Neuronal stem cell (in vitro differentiated cells): ENCODE data around the gene POTEM. TPM values are rescaled to one million over a fixed set of nuclear protein-coding genes. Genes with fewer than 3 reads are reported as not detected.
"Not testable (repeated sequence)": the region's sequence is repeated elsewhere in the genome, so short reads cannot be mapped to it uniquely, and the experiment has no call there.

ENCODE experiments used
- DNase-seq: peaks from one replicate; pipeline ENCODE4 v3.0.0-alpha.2; 2013; ENCODE audit warnings: low spot score
- H2AFZ ChIP-seq: one replicate; pipeline ENCODE4 v1.6.1; 2013; ENCODE audit warnings: mild to moderate bottlenecking, low read length, inconsistent platforms
- H2AK5ac ChIP-seq: 2 replicates; pipeline ENCODE4 v1.6.1; 2013; ENCODE audit warnings: low read depth, mild to moderate bottlenecking, inconsistent platforms, low read length, moderate library complexity, mixed read lengths
- H2BK120ac ChIP-seq: 2 replicates; pipeline ENCODE4 v1.6.1; 2013; ENCODE audit warnings: low read depth, mild to moderate bottlenecking, inconsistent platforms, low read length, moderate library complexity, mixed read lengths
- H2BK12ac ChIP-seq: one replicate; pipeline ENCODE4 v1.6.1; 2013; ENCODE audit warnings: low read length, inconsistent platforms
- H2BK15ac ChIP-seq: 2 replicates; pipeline ENCODE4 v1.6.1; 2013; ENCODE audit warnings: mild to moderate bottlenecking, low read length, inconsistent platforms, mixed read lengths
- H2BK5ac ChIP-seq: one replicate; pipeline ENCODE4 v1.6.1; 2013; ENCODE audit warnings: inconsistent platforms, mild to moderate bottlenecking, low read length, moderate library complexity
- H3K14ac ChIP-seq: one replicate; pipeline ENCODE4 v1.6.1; 2013; ENCODE audit warnings: low read length, inconsistent platforms
- H3K18ac ChIP-seq: 2 replicates; pipeline ENCODE4 v1.6.1; 2013; ENCODE audit warnings: low read length, inconsistent platforms
- H3K23ac ChIP-seq: 2 replicates; pipeline ENCODE4 v1.6.1; 2013; ENCODE audit warnings: low read depth, mild to moderate bottlenecking, mixed read lengths, low read length, inconsistent platforms; ENCODE audit not compliant: poor library complexity
- H3K27ac ChIP-seq: replicated peaks from 3 replicates; pipeline ENCODE4 v1.5.1; 2013; ENCODE audit warnings: low read length, inconsistent platforms
- H3K27me3 ChIP-seq, 3 experiments: 2 replicates each; pipeline ENCODE4 v1.6.1; 2013; ENCODE audit warnings: low read length in 3 of 3, mild to moderate bottlenecking in 2 of 3, inconsistent platforms in 1 of 3, low read depth in 1 of 3, mixed read lengths in 1 of 3, moderate library complexity in 1 of 3; ENCODE audit not compliant: control insufficient read depth in 3 of 3, insufficient read depth in 3 of 3
- H3K36me3 ChIP-seq, 2 donors: replicated peaks in 1 of 2; 2 replicates each; pipeline ENCODE4 v1.6.1; 2013; ENCODE audit warnings: low read length in 2 of 2; ENCODE audit not compliant: control insufficient read depth in 2 of 2, insufficient read depth in 2 of 2
- H3K4ac ChIP-seq: 2 replicates; pipeline ENCODE4 v1.6.1; 2013; ENCODE audit warnings: inconsistent platforms, mild to moderate bottlenecking, low read length, moderate library complexity
- H3K4me1 ChIP-seq, 2 donors: 1 replicate in 1 of 2; 2 replicates in 1 of 2; pipeline ENCODE4 v1.6.1; 2013; ENCODE audit warnings: low read length in 2 of 2, low read depth in 1 of 2; ENCODE audit not compliant: control insufficient read depth in 2 of 2, insufficient read depth in 1 of 2
- H3K4me2 ChIP-seq: one replicate; pipeline ENCODE4 v1.6.1; 2013; ENCODE audit warnings: mild to moderate bottlenecking, low read length, inconsistent platforms; ENCODE audit not compliant: insufficient read depth, poor library complexity, severe bottlenecking
- H3K4me3 ChIP-seq, 2 donors: 2 replicates each; pipeline ENCODE4 v1.5.1; 2013; ENCODE audit warnings: low read length in 2 of 2, mild to moderate bottlenecking in 2 of 2, inconsistent platforms in 1 of 2, moderate library complexity in 1 of 2
- H3K79me1 ChIP-seq: one replicate; pipeline ENCODE4 v1.6.1; 2013; ENCODE audit warnings: low read depth, mild to moderate bottlenecking, inconsistent platforms, low read length, moderate library complexity
- H3K9ac ChIP-seq: one replicate; pipeline ENCODE4 v1.6.1; 2013; ENCODE audit warnings: mild to moderate bottlenecking, low read depth, low read length, inconsistent platforms; ENCODE audit not compliant: poor library complexity
- H3K9me3 ChIP-seq, 2 donors: replicated peaks in 1 of 2; 2 replicates each; pipeline versions ENCODE3 to v1.6.1; 2013; ENCODE audit warnings: low read length in 2 of 2, mild to moderate bottlenecking in 2 of 2, inconsistent platforms in 1 of 2, low read depth in 1 of 2, mixed read lengths in 1 of 2, moderate library complexity in 1 of 2; ENCODE audit not compliant: control insufficient read depth in 2 of 2, insufficient read depth in 1 of 2
- H4K8ac ChIP-seq: one replicate; pipeline ENCODE4 v1.6.1; 2013; ENCODE audit warnings: low read depth, mild to moderate bottlenecking, inconsistent platforms, low read length, moderate library complexity
- H4K91ac ChIP-seq: one replicate; pipeline ENCODE4 v1.6.1; 2013; ENCODE audit warnings: low read length, low read depth, mild to moderate bottlenecking, inconsistent platforms; ENCODE audit not compliant: poor library complexity
- WGBS, 2 donors: extraction: QIAGEN DNeasy Blood & Tissue Kit; methylation state at CpG; one replicate each; pipeline ENCODE4 v1.1.7; 2013; ENCODE audit warnings: missing lambda C conversion rate in 2 of 2, mixed read lengths in 1 of 2; ENCODE audit not compliant: insufficient read length in 2 of 2, insufficient replicate concordance in 1 of 2; ENCODE audit errors: extremely low coverage in 2 of 2; 5-methylcytosine and 5-hydroxymethylcytosine counted together
- small RNA-seq: library from polyadenylated mRNA; stranded (forward); fragments of <200 nt; extraction: miRNeasy Mini kit (QIAGEN cat#:217004); gene quantifications from one replicate; pipeline ENCODE3, GENCODE V24; 2013; ENCODE audit not compliant: insufficient read depth

Gene POTEM

GRCh38 chr14:19038785-19039184 is 71.6 kb downstream of the POTEM start:
- DNase-seq, H3K4me1 ChIP-seq, H3K27me3 ChIP-seq, H3K4me3 ChIP-seq, H3K79me1 ChIP-seq, H3K14ac ChIP-seq, H4K8ac ChIP-seq, H2BK120ac ChIP-seq, H3K4ac ChIP-seq, H2AFZ ChIP-seq, H2BK12ac ChIP-seq, H2AK5ac ChIP-seq, H2BK15ac ChIP-seq, H3K18ac ChIP-seq, H3K36me3 ChIP-seq, H3K27ac ChIP-seq, H3K23ac ChIP-seq, H3K9me3 ChIP-seq, H3K4me2 ChIP-seq, H2BK5ac ChIP-seq, H4K91ac ChIP-seq, H3K9ac ChIP-seq: not testable (repeated sequence)
- WGBS, 2 donors, result no CpG with 5 or more reads among the region's 15 CpGs

- H3K4me2 ChIP-seq, H3K27me3 ChIP-seq, H3K4me3 ChIP-seq, H2AK5ac ChIP-seq, DNase-seq, H3K14ac ChIP-seq, H2AFZ ChIP-seq, H3K18ac ChIP-seq, H3K36me3 ChIP-seq, H3K79me1 ChIP-seq, H3K23ac ChIP-seq, H4K8ac ChIP-seq, H2BK5ac ChIP-seq, H3K4ac ChIP-seq, H2BK120ac ChIP-seq, H2BK15ac ChIP-seq, H3K9me3 ChIP-seq, H3K27ac ChIP-seq, H3K9ac ChIP-seq, H4K91ac ChIP-seq, H2BK12ac ChIP-seq, H3K4me1 ChIP-seq: not testable (repeated sequence)
- no CpG with 5 or more reads among the region's 2 CpGs for WGBS, 2 donors
Observed at GRCh38 chr14:19043384-19043783, 76.2 kb downstream of the POTEM start.

Small RNA genes within 50 kb of the gene (small RNA-seq; reads per million reads assigned to genes)
- gene RNU6-1239P, result not detected
